HG03432 (cell line): ENCODE results near the gene COP1.
"Not testable (repeated sequence)": the region's sequence is repeated elsewhere in the genome, so short reads cannot be mapped to it uniquely, and the experiment has no call there.

Source experiments
- ATAC-seq: cut with Tn5 transposase; IDR thresholded peaks from one replicate; pipeline ENCODE4 v1.9.1; 2021; ENCODE audit warnings: mild to moderate bottlenecking, moderate library complexity; ENCODE audit not compliant: unreplicated experiment

COP1 gene

GRCh38 chr1:176051402-176051801 lies 155.7 kb downstream of the COP1 start:
- no peak for ATAC-seq

- ATAC-seq = no peak
Measured at GRCh38 chr1:176049582-176049981, 157.5 kb downstream of the COP1 start.

- no peak for ATAC-seq
Measured at GRCh38 chr1:176046926-176047325, 160.2 kb downstream of the COP1 start.

GRCh38 chr1:176043537-176043936 lies 163.5 kb downstream of the COP1 start:
- no peak for ATAC-seq

GRCh38 chr1:176033881-176034280 lies 173.2 kb downstream of the COP1 start:
- ATAC-seq = no peak

GRCh38 chr1:176033474-176033873 lies 173.6 kb downstream of the COP1 start:
- no peak for ATAC-seq

GRCh38 chr1:176032040-176032645 lies 174.9 kb downstream of the COP1 start:
- ATAC-seq = no peak

- no peak for ATAC-seq
Measured at GRCh38 chr1:176029609-176030008, 177.5 kb downstream of the COP1 start.

GRCh38 chr1:176029155-176029554 lies 177.9 kb downstream of the COP1 start:
- no peak for ATAC-seq

GRCh38 chr1:176027934-176028333 lies 179.2 kb downstream of the COP1 start:
- ATAC-seq = not testable (repeated sequence)

GRCh38 chr1:176022574-176022973 lies 184.5 kb downstream of the COP1 start:
- no peak for ATAC-seq

- ATAC-seq = no peak
Measured at GRCh38 chr1:176017722-176018121, 189.4 kb downstream of the COP1 start.

GRCh38 chr1:176009951-176010350 lies 197.1 kb downstream of the COP1 start:
- ATAC-seq = no peak

GRCh38 chr1:176007756-176008389 lies 199.2 kb downstream of the COP1 start:
- ATAC-seq = not testable (repeated sequence)

GRCh38 chr1:175994660-175995059 lies 212.4 kb downstream of the COP1 start:
- not testable (repeated sequence) for ATAC-seq

- not testable (repeated sequence) for ATAC-seq
Measured at GRCh38 chr1:175992825-175993224, 214.3 kb downstream of the COP1 start.

GRCh38 chr1:175992202-175992601 lies 214.9 kb downstream of the COP1 start:
- ATAC-seq = not testable (repeated sequence)

- no peak for ATAC-seq
Measured at GRCh38 chr1:175984813-175985212, 222.3 kb downstream of the COP1 start.

GRCh38 chr1:175984057-175984812 lies 222.9 kb downstream of the COP1 start:
- no peak for ATAC-seq

GRCh38 chr1:175983363-175983762 lies 223.7 kb downstream of the COP1 start:
- not testable (repeated sequence) for ATAC-seq

GRCh38 chr1:175981128-175981527 lies 226.0 kb downstream of the COP1 start:
- ATAC-seq = no peak

GRCh38 chr1:175978926-175979325 lies 228.2 kb downstream of the COP1 start:
- ATAC-seq = no peak
